Medulla oblongata (tissue), 1 donor: Measurements from ENCODE around the gene GATA5.

ENCODE experiments used
- DNase-seq: peaks from one replicate; pipeline ENCODE4 v3.0.0-alpha.2; 2015; ENCODE audit errors: extremely low spot score

GATA5 gene

DNA sequence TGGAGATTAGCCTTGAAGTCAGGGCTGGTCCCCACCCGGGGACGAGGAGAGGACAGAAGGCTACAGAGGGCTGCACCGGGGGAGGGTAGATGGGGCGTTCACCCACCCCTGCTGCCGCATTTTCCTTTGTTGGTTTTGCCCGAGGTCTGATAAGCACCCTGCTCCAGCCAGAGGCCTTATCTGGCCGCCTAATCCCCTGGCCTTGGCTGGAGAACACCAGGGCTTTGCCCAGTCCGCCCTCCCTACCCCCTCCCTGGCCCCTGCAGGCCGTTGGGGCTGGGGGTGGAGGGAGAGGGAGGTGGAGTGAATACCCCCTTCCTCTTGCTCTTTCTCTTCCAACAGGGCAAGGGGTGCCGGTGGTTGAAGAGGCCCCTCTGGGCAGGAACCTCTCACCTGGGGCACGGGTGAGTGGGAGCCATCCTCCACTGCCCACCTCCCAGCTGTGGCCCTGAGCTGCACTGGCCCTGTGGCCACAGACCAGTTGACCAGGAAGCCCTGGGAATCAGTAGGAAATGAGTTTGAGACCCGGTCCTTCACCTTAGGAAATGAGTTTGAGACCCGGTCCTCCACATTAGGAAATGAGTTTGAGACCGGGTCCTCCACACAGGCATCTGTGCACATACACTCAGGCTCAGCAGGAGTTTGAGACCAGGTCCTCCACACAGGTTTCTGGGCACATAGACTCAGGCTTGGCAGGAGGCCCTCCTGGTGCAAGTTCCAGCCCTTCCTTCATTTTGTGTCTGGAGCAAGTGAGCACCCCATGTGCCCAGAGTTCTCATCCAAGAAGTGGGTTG lies 12.0 kb upstream of the GATA5 start:
- DNase-seq: no peak

DNA sequence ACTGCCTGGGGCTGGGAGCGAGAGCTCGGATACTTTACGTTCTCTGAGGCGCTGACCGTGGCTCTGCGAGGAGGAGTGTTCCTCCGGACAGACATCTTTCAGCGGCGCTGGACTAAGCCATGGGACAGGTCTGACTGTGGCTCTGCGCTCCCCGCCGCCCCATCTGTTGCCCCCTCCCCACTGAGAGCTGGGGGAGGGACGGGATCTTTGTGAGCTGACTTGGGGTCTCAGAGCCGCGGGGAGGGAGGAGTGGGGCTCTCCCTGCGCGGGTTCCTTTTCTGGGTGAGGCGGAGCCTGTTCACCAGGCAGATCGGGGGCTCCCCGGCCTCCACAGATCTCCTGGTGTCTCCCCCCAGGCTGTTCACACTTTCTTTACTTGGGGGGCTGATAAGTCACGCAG lies 11.3 kb upstream of the GATA5 start:
- DNase-seq: no peak

DNA sequence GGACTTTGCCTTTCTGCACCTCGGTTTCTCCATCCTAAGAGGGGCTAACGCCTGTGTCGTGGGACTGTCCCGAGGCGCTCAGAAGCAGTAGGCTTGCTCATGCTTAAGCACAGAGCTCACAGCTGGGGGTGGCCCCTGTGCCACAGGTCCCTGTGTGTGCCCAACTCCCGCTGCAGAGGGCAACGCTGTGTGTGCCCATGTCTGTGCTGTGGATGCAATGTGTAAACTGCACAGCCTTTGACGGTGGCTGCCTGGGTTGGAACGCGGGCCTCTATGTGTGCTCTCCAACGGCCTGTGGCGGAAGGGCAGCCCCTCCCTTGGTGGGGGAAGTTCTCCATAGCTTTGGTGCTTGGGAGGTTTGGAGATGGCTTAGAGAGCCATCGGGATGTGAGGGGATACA lies 10.7 kb upstream of the GATA5 start:
- DNase-seq: no peak

DNA sequence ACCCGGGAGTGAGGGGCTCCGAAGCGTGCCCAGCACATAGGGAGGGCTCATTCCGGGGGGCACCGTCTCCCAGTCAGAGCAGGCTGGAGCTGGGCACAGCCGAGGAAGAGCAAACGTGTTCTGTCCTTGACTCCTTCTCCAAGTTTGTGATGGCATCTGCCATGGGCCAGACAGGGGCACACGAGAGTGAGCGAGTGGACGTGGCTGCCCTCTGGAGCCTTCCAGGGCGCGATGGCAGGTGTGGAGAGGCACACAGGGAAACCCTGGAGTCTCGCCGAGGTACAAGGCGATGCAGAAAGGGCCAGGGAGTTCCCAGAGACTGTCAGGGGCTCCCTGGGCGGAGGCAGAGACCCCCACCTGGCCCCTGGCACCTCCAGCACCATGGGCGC lies 9.9 kb upstream of the GATA5 start:
- no peak for DNase-seq

DNA sequence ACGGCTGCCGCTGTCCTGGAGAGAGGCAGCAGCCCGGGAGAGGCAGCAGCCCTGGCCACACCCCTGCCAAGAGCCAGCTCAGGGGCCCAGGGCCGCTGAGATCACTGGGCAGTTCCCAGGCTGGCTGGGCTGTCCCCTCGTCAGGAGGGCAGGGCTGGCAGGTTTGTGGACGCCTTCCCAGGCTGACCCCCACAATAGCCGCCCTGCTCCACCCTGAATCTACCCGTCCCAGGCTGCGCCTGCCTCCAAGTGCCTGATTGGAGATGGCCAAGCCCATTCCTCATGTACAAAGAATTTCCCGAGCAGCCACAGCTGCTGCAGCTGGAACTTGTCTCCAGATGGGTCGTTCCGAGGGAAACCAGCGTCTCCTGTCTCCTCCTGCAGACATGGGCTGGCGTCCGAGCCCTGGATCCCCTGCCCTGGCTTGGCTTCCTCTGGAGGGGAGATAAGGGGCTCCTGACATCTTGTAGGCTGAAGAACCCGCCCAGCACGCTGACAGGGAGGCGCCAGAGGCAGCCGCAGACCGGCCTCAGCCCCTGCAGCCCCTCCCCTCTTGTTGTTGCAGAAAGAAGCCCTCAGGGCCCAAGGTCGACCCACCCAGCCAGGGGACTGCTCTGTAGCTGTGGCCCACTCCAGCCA lies 9.4 kb upstream of the GATA5 start:
- DNase-seq: no peak

DNA sequence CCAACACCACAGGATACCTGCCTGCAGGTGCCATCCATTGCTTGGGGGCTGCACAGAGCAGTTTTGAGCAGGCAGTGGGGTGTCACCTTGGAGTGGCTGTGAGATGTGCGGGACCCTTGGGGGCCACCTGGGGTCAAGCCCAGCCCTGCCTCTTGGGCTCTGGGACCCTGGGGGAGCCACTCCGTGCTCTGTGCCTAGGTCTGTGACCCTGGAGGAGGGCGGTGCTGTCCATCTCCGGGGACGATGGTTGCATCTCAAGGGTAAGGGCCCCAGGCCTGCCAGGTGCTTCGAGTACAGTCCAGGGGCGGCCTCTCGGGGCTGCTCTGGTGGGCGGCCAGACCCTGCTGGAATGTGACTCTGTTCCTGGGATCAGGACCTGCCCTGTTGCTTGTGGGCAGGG lies 8.7 kb upstream of the GATA5 start:
- no peak for DNase-seq

DNA sequence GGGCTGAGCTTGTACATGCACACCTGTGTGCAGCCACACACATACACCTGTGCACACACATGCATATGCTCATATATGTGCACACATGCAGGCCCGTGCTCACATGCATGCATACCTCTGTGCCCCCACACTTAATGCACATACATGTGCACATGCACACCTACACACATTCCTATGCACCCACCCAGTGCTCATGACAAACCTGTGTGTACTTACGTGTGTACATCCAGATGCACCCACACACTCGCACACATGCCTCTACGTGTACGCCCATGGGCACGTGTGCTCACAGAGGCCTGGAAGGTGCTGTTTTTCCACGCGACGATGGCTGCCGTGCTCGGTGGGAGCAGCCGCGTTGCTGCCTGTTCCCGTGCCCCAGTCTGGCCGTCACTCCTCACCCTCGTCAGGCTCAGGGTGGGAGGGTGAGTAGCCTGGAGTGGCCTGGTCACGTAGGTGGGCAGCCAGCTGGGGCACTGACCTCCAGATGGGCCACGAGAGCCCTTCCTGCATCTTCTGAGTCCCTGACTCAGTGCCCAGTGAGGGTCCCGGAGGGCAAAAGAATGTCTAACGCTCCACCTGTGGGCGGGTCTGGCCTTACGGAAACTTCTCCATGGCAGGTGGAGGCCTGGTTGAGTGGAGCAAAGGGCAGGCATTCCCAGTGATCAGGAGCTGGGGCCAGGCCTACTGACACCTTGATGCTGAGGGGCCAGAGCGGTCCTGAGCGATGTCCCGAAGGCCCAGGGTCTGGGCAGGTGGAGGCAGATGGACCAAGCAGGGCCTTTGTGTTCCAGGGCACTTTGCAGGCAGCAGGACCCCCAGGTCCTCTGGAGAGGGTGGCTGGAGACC lies 8.0 kb upstream of the GATA5 start:
- no peak for DNase-seq

DNA sequence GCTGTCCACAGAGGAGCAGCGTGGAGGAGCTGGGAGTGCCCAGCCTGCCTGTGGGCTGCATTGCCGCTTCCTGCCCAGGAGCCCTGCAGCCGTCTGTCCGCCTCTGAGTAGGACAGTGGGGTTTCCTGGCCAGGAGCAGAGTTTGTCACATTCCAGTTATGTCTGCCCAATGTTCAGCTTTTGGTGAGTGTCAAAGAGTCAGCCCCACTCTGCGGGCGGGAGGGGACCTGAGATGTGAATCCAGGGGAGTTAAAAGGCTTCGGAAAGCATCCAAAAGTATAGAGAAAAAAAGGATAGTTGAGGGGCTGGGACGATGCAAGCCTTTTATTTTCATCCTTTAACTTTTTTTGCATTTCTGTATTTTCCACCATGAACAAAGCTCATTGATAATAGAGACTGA lies 7.2 kb upstream of the GATA5 start:
- DNase-seq: no peak

DNA sequence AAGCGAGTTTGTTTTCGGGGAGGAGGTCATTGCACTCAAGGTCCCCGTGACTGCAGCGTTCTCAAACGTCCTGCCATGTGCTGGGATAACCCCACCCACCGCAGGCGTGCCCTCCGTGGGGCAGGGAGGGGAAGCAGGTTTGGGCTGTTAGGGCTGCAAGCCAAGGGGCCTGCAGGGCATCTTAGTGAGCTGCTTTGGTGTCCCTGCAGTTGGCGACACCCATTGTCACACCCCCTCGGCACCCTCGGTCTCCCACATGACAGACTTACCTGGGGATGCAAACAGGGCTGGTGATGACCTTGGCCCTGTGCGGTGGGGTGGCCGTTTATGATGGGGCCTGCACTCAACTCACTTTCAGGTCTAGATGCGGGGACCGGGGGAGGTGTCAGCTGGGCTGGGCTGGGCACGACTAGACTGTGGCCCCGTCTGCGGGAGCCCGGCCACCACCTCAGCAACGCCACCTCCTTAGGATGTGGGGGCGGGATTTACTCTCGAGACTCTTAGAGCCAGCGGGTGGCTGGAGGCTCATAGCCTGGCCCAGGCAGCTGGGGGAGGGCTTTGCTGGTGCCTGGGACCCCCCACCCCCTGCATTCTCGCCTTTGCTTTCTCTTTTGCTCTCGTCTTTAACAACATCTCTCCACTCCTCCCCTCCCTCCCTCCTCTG lies 6.5 kb upstream of the GATA5 start:
- DNase-seq: no peak

DNA sequence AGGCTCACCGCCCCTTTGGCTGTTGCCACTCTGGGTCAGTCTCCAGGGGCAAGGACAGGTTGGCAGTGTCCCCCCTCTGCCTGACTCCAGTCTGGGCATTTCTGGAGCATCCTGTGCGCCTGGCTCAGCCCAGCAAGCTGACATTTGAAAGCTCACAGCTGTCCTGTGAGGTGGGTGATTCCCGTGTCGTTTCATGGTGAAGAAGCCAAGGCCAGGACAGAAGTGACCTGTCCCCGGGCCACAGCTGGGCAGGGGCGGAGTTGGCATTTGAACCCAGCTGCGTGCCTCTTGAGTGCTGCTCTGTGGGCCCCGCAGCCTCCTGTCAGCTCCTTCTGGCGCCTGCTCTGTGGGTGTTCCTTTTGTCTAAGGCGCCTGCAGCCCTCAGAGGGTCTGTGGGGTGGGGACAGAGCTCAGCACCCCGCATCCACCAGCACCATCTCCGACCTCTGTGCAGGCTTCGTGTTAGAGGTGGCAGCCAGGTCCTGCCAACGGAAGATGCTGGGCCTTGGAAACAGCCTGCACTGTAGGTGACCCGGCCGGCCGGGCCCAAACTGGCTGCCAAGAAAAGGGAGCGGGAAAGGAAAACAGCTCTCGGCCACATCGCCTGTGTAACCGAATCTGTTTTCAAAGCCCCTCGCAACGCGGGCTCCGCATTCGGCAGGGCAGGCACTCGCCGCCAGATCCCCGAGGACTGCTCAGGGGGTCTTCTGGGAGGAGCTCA lies 5.8 kb upstream of the GATA5 start:
- DNase-seq: no peak

DNA sequence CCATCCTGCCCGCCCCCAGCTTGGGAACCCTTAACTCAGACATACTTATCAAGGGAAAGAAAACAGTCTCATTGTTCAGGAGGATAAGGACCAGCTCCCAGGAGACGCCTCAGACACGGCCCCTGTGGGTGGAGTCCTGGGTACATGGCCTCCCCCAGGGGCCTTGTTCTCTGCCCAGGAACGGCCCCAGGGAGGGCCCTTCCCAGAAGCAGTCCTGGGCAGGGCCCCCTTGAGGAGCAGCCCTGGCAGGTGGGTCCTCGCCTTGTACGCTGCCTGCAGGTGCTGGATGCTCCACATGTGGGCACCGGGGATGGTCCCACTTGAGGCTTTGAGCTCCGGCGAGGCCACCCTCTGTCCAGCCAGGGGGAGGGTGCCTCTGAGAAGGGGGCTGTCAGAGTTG lies 4.5 kb upstream of the GATA5 start:
- no peak for DNase-seq

DNA sequence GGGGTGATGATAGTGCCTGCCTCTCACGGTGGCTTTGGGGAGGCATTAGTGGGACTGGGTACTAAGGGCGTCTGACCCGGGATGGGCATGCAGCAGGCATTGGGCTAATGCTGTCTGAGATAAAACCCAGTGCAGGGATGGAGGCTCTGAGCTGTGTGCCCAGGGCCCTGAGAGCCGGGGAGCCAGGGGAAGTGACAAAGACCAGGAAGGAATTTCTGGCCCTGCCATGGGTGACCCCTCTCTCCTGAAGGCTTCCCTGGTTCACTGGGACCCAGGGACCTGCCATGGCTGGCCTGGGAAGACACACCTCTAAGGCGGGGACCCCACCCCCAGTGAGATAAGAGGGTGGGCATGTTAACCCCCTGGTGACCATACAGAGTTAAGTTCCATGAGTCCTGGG lies 3.9 kb upstream of the GATA5 start:
- DNase-seq: no peak

DNA sequence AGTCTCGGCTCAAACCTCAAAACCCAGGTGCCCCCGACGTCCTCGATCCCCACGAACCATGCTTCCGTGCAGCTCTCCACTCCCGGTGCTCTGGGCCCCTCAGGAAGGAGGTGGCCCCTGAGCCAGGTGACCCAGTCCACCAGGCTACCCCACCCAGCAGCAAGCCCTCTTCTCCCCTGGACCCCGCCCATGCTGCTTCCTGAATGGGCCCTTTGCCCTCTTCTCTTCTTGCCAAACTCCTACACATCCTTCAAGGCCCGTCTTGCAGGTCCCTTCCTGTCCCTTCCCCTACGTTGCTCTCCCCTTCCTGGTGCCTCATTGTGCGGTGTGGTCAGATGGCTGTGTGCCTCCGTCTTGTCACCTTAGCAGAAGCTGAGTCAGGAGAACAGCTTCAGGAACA lies 3.4 kb upstream of the GATA5 start:
- no peak for DNase-seq

DNA sequence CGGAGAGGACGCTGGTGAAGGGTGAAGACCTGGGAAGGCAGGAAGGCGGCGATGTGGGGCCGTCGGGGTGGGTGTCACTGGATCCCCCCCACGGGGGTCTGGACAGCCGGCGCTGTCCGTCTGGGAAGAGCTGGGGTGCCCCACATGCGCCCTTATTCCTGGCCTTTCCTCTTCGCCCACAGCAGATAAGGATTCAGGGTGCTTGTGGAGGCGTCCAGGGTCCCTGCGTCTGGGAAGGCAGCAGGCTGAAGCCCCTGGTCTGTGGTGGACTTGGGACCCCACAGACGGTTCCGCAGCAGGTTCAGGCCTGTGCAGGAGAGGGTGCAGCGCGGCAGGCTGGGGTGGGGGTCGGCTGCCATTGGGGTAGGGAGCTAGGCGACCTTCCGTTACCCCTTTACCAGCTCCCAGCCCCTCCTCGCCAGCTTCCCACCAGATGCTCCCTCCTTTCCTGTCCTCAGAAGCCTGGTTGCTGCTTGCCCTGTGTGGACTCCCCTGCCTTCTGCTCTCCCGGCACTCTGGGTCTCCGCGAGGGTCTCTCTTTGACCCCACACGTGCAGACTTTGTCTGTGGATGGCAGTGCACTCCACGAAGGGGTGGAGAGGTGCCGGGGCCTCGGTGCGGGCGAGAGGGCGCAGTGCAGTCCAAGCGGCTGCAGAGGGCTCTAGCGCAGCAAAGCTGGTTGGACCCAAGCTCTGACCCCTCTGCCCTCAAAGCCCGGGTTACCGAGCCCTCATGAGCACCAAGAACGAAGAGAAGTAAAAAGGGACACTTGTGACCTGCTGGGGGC lies 2.1 kb upstream of the GATA5 start:
- DNase-seq: no peak

DNA sequence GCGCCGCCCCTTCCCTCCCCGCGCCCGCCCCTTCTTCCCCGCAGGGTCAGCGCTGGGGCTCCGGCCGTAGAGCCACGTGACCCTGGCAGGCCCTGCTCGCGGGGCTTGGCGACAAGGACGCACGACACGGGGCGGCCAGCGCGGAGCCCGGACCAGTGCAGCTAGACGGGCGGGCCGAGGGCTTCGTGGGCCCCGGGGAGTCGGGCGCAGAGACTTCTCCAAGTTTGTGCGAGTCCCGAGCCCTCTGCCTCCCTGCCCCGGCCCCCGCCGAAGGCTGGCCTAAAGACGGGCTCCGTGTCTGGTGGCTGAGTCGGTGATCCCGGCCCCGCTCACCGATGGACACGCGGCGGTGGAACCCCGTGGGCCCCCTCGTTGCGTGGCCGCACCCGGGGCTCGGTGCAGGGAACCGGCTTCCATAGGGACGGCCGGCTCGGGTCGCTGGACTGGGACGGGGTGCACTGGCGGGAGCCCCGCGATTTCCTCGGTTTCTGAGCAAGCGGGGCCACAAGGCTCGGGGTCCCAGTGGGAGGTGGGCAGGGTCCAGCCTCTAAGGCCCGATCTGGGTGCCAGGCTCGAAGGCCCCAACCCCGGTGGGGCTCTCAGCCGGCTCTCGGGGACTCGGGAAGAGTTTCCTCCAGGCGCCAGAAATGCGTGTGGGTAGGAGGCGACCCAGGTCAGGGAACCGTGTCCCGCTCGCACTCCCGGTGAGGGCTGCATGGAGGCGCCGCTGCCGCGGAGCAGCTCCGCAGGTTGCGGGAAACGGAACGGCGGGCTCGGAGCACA lies 452 bp upstream of the GATA5 start:
- DNase-seq: no peak

DNA sequence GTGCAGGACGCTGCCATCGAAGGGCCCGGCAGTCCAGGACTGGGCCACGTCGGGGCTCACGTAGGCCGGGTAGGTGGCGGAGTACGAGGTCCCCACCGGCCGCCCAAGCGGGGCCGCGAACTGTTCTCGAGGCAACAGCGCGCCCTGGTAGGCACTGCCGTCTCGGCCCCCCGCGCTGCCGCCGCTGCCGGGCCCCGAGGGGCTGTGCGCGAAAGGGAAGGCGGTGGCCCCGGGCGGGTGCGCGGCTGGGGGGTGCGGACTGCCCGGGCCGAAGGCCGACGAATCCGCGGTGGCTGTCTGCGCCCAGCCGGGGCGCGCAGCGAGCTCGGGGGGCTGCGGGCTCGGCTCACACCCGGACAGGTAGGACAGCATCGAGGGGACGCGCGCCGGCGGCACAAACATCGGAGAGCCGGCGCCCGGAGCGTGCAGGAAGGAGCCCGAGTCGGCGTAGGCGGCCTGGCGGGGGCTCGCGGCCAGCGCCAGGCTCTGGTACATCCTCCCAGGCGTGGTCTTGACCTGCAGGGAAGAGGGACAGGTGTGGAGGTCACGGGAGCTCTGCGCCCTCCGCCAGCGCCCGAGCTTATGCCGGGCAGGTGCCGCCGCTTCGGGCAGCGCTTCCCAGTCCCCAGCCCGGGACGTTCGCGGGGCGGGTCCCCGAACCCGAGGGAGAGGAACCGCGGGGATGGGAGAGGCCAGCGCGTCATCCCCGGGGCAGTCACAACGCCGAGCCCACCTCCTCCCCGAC lies 596 bp downstream of the GATA5 start:
- no peak for DNase-seq

DNA sequence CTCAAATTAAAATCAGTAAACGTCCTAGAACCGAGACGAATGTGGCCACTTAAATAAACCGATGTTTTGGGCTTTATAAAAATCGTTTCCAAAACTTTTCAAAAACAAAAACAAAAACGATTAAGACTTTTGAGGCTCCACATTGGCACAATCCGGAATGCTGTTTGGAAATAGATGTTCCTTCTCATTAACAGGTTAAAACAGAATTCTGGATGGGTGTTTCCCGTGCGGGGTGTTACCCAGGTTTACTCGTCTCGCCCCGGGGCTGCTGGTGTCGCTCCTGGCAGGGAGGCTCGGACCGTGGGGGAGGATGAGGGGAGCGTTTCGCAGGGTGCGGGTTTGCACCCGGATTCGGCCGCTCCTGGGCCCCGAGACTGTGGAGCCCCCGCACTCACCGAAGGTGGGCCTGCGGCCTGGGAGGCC lies 1.2 kb downstream of the GATA5 start:
- no peak for DNase-seq

DNA sequence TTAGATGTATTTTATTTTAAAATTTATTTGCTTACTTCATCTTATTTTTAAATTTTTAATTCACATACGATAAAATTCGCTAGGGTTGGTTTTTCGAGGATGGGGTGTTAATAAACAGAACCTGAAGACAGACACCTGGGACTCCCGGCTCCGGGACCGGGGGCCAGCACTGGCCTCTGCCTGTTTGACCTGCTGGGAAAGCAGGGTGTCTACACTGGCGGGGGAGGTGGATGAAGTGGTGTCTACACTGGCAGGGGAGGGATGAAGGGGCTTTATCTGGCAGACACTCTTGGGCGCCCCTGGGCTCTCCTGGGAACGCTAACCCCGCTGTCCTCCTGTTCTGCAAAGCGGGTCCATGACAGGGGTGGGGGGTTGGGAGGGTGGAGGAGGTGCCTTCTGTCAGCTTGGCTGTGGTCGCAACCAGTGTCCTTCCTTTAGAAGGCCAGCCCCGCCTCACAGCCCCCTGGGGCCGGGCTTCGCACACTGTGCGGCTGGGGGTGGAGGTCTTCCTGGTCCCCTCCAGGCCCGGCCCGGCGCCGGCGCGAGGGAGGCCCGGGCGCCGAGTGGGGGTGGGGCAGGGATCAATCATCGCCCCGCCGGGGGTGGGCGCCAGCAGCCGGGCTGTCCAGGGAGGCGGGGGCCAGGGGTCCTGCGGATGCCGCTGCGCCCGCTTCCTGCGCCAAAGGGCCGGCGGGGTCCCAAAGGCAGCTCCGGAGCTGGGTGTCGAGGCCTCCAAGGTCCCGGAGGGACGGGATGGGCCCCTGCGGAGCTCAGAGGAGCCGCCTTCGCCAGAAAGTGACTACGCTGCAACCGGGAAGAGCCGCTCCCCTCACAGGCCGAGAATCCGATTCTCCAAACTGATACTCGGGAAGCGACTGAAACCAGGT lies 1.8 kb downstream of the GATA5 start:
- no peak for DNase-seq
